Chondrocyte (in vitro differentiated cells): Measurements from ENCODE around the gene TC2N. TPM values are rescaled to one million over a fixed set of nuclear protein-coding genes. Genes with fewer than 3 reads are reported as not detected.

Experiments used
- DNase-seq: peaks from one replicate; pipeline ENCODE4 v3.0.0; 2021; ENCODE audit warnings: mixed read lengths, low spot score
- H3K27ac Mint-ChIP-seq: one replicate; pipeline ENCODE4 v1.8.0; 2021; ENCODE audit warnings: mild to moderate bottlenecking, moderate library complexity, mixed read lengths; ENCODE audit not compliant: unreplicated experiment
- H3K27me3 Mint-ChIP-seq: 2 replicates; pipeline ENCODE4 v1.8.0; 2021; ENCODE audit warnings: low read depth, mixed read lengths
- H3K36me3 Mint-ChIP-seq: 2 replicates; pipeline ENCODE4 v1.8.0; 2021; ENCODE audit warnings: low read depth, mixed read lengths
- H3K4me1 Mint-ChIP-seq: 2 replicates; pipeline ENCODE4 v1.8.0; 2021; ENCODE audit warnings: low read depth, mild to moderate bottlenecking, mixed read lengths
- H3K4me3 Mint-ChIP-seq: one replicate; pipeline ENCODE4 v1.8.0; 2021; ENCODE audit warnings: mild to moderate bottlenecking, moderate library complexity, mixed read lengths; ENCODE audit not compliant: unreplicated experiment
- H3K9me3 Mint-ChIP-seq: 2 replicates; pipeline ENCODE4 v1.8.0; 2021; ENCODE audit warnings: low read depth, mixed read lengths
- CTCF ChIP-seq: fragments of 200-600 bp; sonication (generic); IDR thresholded peaks from 2 replicates; pipeline ENCODE4 v1.5.0; 2021; ENCODE audit warnings: antibody characterized with exemption, mild to moderate bottlenecking, moderate library complexity
- total RNA-seq: library from RNA; stranded (reverse); gene quantifications from 3 replicates; pipeline ENCODE4 v1.2.1, GENCODE V29; 2021

Gene TC2N
- total RNA-seq, 1 donor from 2014 or later, result 11.2 TPM

- DNase-seq, result no peak
- TF ChIP-seq CTCF, result no peak
Measured at GRCh38 chr14:91841065-91841464, 26.3 kb downstream of the TC2N start.

GRCh38 chr14:91839749-91840148, 27.6 kb downstream of the TC2N start:
- Mint-ChIP-seq H3K36me3 (peaks cover 9% of the 10 kb centered on the region), H3K27me3 (peaks cover 10% of the 10 kb centered on the region), H3K27ac (no peak overlapping the region), H3K4me1 (peaks cover 19% of the 10 kb centered on the region), H3K4me3 (no peak overlapping the region), H3K9me3 (no peaks in the 10 kb centered on the region)
- no peak for TF ChIP-seq CTCF
- DNase-seq, result no peak

More at GRCh38 chr14:91841065-91841464, 26.3 kb downstream of the TC2N start:
- Mint-ChIP-seq H3K4me3 (no peak overlapping the region), H3K36me3 (peaks cover 8% of the 10 kb centered on the region), H3K27me3 (peaks cover 9% of the 10 kb centered on the region), H3K9me3 (no peaks in the 10 kb centered on the region), H3K4me1 (peaks cover 16% of the 10 kb centered on the region), H3K27ac (no peak overlapping the region)

GRCh38 chr14:91837076-91837475, 30.3 kb downstream of the TC2N start:
- no peak for DNase-seq
- no peak for TF ChIP-seq CTCF
- Mint-ChIP-seq H3K36me3 (peaks cover 12% of the 10 kb centered on the region), H3K9me3 (no peaks in the 10 kb centered on the region), H3K4me3 (peak overlapping the region; percentile 74), H3K4me1 (peaks cover 19% of the 10 kb centered on the region), H3K27me3 (peaks cover 14% of the 10 kb centered on the region), H3K27ac (no peak overlapping the region)

- Mint-ChIP-seq H3K4me1 (peaks cover 16% of the 10 kb centered on the region), H3K27ac (no peak overlapping the region), H3K4me3 (peak overlapping the region; percentile 74), H3K27me3 (peaks cover 14% of the 10 kb centered on the region), H3K9me3 (no peaks in the 10 kb centered on the region), H3K36me3 (peaks cover 12% of the 10 kb centered on the region)
- DNase-seq, result peak; percentile 77
- peak; percentile 28 for TF ChIP-seq CTCF
Measured at GRCh38 chr14:91835920-91836843, 31.2 kb downstream of the TC2N start.

- Mint-ChIP-seq H3K27ac (no peak overlapping the region), H3K36me3 (peaks cover 12% of the 10 kb centered on the region), H3K27me3 (peaks cover 18% of the 10 kb centered on the region), H3K4me3 (peak overlapping the region; percentile 74), H3K4me1 (peaks cover 15% of the 10 kb centered on the region), H3K9me3 (no peaks in the 10 kb centered on the region)
- DNase-seq, result no peak
- TF ChIP-seq CTCF, result no peak
Measured at GRCh38 chr14:91835197-91835919, 32.0 kb downstream of the TC2N start.
